ENCODE measurements around the gene TUBD1.

- no peak for TF ChIP-seq POLR2A (IDR thresholded peaks at IDR 0.05)
- TF ChIP-seq CTCF (IDR thresholded peaks at IDR 0.05): no peak
Observed at GRCh38 chr17:59814276-59814675, 78.5 kb downstream of the TUBD1 start.

Data from gastroesophageal sphincter (tissue), 3 donors.